HG02642 (cell line): ENCODE results near the gene TNS1.

Experiments used
- ATAC-seq: cut with Tn5 transposase; IDR thresholded peaks from one replicate; pipeline ENCODE4 v1.9.1; 2021; ENCODE audit warnings: mild to moderate bottlenecking; ENCODE audit not compliant: unreplicated experiment, poor library complexity

TNS1 gene

DNA sequence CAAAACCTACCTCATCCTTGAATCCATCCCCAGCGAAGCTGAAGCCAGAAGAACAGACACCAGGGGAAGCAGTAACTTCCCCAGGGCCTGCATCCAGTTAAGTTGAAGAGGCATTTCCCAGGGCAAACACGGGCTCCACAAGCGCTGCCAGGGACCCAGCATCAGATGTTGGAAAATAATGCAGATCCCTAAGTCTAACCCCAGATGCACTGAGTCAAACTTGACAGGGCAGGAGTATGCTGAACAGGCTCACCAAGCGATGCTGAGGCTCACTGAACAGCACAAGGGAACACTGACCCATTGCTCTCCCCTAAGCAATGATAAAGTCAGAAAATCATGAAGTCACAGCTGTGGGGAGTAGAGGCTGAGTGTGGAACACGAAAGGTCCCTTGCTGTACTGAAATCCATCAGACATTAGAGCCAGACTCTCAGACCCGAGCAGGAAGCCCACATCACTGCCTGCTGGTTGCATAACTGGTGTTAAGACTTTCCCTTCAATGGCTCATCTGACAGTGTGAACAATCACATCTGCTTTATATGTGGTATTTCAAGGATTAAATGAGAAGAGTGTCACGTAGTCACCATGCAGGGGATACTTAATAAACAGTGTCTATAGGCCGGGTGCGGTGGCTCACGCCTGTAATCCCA, 36.2 kb downstream of the TNS1 start:
- no peak for ATAC-seq

GRCh38 chr2:217964275-217965161, 38.3 kb downstream of the TNS1 start:
- ATAC-seq: no peak

DNA sequence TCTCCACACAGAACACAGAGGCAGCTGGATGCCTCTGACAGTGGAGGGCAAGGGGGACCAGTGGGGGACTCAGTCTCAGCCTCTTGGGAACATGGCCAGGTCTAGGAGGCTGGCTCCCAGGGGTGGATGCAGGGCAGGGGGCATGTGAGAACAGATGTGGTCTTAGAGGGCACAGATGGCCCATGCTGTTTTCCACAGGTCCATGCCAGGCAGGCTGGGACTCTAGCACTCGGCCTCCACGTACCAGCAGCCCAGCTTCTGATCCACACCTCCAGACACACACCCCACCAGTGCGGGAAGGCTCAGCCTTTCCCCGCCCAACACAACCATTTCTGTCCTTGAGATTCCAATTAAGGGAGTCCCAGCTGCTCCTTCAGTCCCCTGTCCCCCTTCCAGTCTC, 42.4 kb downstream of the TNS1 start:
- ATAC-seq: no peak

GRCh38 chr2:217959723-217960122, 43.1 kb downstream of the TNS1 start:
- no peak for ATAC-seq

- ATAC-seq: no peak
Measured at GRCh38 chr2:217958884-217959225, 43.9 kb downstream of the TNS1 start.

DNA sequence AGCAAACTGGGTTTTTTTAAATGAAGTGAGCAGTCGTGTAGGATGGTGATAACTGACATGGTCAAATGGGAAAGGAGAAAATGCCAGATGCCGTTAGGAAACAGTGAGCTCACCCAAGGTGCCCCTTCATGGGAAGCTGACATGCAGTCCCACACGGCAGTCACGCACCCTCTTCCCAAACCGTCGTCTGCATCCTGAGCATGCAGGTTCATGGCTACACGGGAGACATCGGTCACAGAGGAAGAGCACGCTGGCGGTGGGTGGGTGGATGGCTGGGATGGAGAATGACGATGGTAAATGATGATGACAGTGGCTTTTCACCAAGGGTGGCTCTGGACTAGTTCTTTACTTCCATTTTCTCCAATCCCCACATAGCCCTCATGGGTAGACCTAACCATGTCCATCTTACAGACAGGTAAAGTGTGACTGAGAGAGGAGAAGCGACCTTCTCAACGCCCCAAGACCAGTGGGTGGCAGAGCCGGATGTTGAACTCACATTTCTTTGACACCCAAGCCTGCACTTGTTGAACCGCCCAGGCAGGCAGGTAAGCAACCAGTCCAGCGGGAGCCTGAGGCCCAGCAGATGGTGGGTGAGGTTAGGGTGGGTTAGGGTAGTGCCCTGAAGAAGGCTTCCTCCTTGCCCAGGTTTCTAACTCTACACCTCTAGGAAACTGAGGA, 44.5 kb downstream of the TNS1 start:
- ATAC-seq: no peak

DNA sequence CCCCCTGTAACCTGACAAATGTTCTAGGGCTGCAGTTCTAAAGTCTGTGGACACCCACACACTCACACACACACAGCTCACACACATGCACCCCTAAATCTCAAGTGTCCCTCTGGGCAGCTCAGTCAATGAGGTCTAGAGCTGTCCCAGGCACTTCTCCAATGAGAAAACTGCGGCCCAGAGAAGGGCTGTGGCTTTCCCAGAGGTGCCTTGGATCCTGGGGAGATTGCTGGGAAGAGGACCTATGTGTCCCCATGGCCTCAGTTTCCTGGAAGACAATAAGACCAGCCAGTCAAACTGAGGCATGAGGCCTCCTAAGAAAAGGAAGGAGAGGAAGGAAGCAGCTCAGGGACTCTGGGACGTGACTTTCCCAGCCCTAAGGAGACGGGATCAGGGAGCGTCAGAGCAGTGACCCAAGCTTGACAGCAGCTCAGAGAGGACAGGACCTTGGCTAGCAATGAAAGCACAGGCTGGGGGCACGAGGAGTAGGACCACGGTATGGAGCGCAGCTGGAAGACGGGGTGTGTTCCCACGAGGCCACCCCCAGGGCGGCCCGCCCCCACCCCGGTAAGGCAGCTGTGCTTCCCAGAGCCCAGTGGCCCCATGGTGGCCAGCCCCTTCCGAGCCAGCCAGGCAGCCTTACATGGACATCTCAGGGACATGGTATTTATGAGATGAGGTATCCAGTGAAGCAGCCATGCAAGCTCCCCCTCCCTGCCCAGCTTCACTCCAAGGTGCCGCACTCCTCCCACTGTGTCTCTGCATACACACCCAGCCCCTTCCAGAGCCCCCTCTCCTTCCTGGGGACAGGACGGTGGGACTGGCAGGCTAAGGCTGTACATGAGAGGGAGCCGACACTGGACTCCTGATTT, 46.0 kb downstream of the TNS1 start:
- ATAC-seq: no peak

GRCh38 chr2:217955881-217956493, 46.8 kb downstream of the TNS1 start:
- no peak for ATAC-seq

DNA sequence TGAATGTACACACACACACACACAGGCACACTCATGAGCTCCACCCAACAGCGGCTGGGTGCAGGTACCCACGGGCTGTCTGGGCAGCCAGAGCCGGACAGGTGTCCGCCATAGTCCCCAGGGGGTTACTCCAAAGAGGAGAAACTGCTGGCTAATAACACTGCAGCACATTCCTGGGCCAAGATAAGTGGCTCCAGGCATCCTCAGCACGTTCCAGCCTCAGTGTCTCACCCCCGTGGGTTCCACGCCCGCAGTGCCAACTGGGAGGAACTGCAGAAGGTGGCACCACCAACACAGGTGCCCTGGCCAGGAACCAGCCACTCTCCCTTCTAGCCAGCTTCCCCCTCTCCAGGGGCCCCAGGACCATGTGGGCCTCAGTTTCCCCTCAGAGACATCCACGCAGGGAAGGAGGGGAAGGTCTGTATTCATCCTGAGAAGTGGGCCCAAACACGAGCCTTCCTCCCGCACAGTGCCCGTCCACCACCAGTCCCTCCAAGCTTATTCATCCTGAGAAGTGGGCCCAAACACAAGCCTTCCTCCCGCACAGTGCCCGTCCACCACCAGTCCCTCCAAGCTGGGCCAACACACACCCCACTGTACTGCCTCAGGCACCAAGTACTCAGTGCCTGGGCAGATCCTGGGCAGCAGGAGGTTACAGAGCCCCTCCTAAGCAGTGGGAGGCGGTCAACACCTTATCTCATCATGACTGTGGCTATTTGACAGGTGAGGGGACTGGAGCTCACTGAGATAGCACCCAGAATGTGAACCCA, 47.6 kb downstream of the TNS1 start:
- ATAC-seq: no peak

DNA sequence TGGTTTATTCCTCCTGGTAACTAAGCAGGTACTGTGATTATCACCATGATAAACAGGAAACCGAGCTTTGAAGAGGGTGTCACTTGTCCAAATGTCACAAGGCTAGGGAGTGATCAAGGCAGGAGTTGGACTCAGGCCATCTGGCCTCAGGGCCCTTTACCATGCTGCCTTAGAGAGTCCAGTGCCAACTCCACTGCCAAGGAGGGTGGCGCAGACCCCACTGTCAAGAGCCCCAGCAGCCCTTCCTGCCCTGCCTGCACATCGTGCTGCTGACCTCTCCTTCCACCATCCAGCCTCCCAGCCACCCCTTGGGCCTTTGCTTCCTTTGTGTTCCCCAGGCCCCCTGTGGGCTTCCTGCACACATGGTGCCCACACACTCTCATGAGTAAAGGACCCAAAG, 48.3 kb downstream of the TNS1 start:
- no peak for ATAC-seq

- no peak for ATAC-seq
Measured at GRCh38 chr2:217954051-217954450, 48.7 kb downstream of the TNS1 start.

DNA sequence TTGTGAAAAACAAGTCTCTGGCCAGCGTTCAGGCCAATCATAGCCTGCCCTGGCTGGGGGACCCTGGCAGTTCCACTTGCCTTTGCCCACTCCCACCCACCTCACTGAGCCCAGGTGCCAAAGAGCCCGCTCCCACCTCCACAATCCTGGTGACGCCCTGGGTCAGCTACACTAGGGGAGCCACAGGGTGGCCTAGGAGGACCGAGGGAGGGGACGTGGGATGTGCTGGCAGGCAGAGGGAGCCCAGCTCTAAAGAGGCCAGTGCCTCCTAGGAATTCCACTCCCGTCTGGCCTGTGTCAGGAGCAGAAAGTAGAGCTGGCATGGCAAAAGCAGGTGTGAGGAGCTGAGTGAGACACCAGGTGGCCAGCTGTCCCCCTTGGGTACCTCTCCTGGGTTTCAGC, 49.3 kb downstream of the TNS1 start:
- ATAC-seq: no peak

DNA sequence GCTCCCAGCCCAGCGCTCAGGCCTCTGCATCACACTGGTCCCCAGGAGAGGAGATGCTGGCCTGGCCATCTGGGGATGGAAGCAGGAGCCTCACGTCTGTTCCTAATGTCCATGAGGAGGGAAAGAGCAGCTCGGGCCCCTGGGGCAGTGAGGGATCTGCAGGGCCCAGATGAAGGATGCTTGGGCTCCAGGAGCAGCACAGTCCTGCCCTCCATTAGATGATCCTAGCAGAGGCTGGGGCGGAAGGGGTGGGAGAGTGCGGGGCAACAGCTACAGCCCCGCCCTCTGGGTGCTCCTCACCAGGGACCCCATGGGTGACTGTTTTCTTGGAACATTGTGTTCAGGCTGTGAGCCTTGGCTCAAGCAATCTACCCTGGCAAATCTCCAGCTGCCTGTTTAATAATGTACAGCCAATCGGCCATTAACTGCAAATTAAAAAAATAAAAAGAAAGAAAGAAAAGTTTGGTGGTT, 49.7 kb downstream of the TNS1 start:
- no peak for ATAC-seq

DNA sequence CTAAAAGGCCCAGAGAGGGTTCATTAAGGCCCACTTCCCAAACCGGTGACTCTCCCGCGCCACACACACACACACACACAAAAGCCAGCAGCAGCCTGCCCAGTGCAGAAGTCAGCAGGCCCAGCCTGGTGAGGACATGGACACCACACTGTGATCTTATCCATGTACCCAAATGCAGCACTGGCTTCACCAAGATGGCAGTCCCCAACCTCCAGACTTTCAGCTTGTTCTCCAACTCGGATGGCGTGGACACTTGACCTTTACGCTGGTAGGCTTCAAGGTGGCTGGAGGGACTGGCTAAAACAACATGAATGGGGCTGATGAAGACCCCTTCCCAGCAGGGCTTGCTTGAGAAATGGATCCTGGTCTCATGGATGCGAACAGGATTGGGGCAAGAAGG, 50.4 kb downstream of the TNS1 start:
- ATAC-seq: no peak

DNA sequence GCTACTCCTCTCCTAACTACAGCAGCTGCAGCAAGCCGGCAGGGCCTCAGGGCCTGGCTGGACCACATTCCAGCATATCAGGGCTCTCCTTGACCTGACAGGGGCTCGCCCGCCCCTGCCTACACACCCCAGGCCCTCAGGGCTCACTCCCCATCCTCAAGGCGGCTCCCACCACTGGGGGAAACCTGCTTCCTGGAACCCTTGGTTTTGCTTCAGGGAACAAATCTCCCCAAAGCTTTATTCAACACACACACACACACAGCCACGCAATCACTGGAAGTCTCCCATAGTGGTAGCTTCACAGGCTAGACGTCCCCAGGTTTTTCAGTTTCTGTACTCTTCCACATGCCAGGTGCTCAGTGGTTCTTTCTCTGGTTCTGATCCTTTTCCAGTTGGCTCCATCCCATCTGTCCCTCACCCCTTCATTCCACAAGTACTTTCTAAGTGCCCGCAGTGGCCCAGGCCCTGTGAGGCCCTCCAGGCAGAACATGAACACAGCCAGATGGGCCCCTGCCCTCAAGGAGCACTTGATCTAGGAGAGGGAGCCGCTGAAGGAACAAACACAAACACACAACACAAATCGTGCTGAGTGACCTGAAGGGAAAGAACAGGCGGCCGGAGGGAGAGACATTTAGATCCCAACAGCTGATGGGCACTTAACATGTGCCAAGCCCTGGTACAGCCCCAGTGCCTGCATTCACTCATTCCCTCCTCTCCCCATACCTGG, 51.1 kb downstream of the TNS1 start:
- ATAC-seq: no peak

- ATAC-seq: no peak
Measured at GRCh38 chr2:217951091-217951490, 51.7 kb downstream of the TNS1 start.

- ATAC-seq: no peak
Measured at GRCh38 chr2:217950401-217950871, 52.4 kb downstream of the TNS1 start.

- ATAC-seq: no peak
Measured at GRCh38 chr2:217949447-217949846, 53.3 kb downstream of the TNS1 start.
